Neuronal stem cell (in vitro differentiated cells): ENCODE data around the gene TMEM233.

Experiments used
- DNase-seq: peaks from one replicate; pipeline ENCODE4 v3.0.0-alpha.2; 2013; ENCODE audit warnings: low spot score
- H2AFZ ChIP-seq: one replicate; pipeline ENCODE4 v1.6.1; 2013; ENCODE audit warnings: mild to moderate bottlenecking, low read length, inconsistent platforms
- H2AK5ac ChIP-seq: 2 replicates; pipeline ENCODE4 v1.6.1; 2013; ENCODE audit warnings: low read depth, mild to moderate bottlenecking, inconsistent platforms, low read length, moderate library complexity, mixed read lengths
- H2BK120ac ChIP-seq: 2 replicates; pipeline ENCODE4 v1.6.1; 2013; ENCODE audit warnings: low read depth, mild to moderate bottlenecking, inconsistent platforms, low read length, moderate library complexity, mixed read lengths
- H2BK12ac ChIP-seq: one replicate; pipeline ENCODE4 v1.6.1; 2013; ENCODE audit warnings: low read length, inconsistent platforms
- H2BK15ac ChIP-seq: 2 replicates; pipeline ENCODE4 v1.6.1; 2013; ENCODE audit warnings: mild to moderate bottlenecking, low read length, inconsistent platforms, mixed read lengths
- H2BK5ac ChIP-seq: one replicate; pipeline ENCODE4 v1.6.1; 2013; ENCODE audit warnings: inconsistent platforms, mild to moderate bottlenecking, low read length, moderate library complexity
- H3K14ac ChIP-seq: one replicate; pipeline ENCODE4 v1.6.1; 2013; ENCODE audit warnings: low read length, inconsistent platforms
- H3K18ac ChIP-seq: 2 replicates; pipeline ENCODE4 v1.6.1; 2013; ENCODE audit warnings: low read length, inconsistent platforms
- H3K23ac ChIP-seq: 2 replicates; pipeline ENCODE4 v1.6.1; 2013; ENCODE audit warnings: low read depth, mild to moderate bottlenecking, mixed read lengths, low read length, inconsistent platforms; ENCODE audit not compliant: poor library complexity
- H3K27ac ChIP-seq: replicated peaks from 3 replicates; pipeline ENCODE4 v1.5.1; 2013; ENCODE audit warnings: low read length, inconsistent platforms
- H3K27me3 ChIP-seq, 3 experiments: 2 replicates each; pipeline ENCODE4 v1.6.1; 2013; ENCODE audit warnings: low read length in 3 of 3, mild to moderate bottlenecking in 2 of 3, inconsistent platforms in 1 of 3, low read depth in 1 of 3, mixed read lengths in 1 of 3, moderate library complexity in 1 of 3; ENCODE audit not compliant: control insufficient read depth in 3 of 3, insufficient read depth in 3 of 3
- H3K36me3 ChIP-seq, 2 donors: replicated peaks in 1 of 2; 2 replicates each; pipeline ENCODE4 v1.6.1; 2013; ENCODE audit warnings: low read length in 2 of 2; ENCODE audit not compliant: control insufficient read depth in 2 of 2, insufficient read depth in 2 of 2
- H3K4ac ChIP-seq: 2 replicates; pipeline ENCODE4 v1.6.1; 2013; ENCODE audit warnings: inconsistent platforms, mild to moderate bottlenecking, low read length, moderate library complexity
- H3K4me1 ChIP-seq, 2 donors: 1 replicate in 1 of 2; 2 replicates in 1 of 2; pipeline ENCODE4 v1.6.1; 2013; ENCODE audit warnings: low read length in 2 of 2, low read depth in 1 of 2; ENCODE audit not compliant: control insufficient read depth in 2 of 2, insufficient read depth in 1 of 2
- H3K4me2 ChIP-seq: one replicate; pipeline ENCODE4 v1.6.1; 2013; ENCODE audit warnings: mild to moderate bottlenecking, low read length, inconsistent platforms; ENCODE audit not compliant: insufficient read depth, poor library complexity, severe bottlenecking
- H3K4me3 ChIP-seq, 2 donors: 2 replicates each; pipeline ENCODE4 v1.5.1; 2013; ENCODE audit warnings: low read length in 2 of 2, mild to moderate bottlenecking in 2 of 2, inconsistent platforms in 1 of 2, moderate library complexity in 1 of 2
- H3K79me1 ChIP-seq: one replicate; pipeline ENCODE4 v1.6.1; 2013; ENCODE audit warnings: low read depth, mild to moderate bottlenecking, inconsistent platforms, low read length, moderate library complexity
- H3K9ac ChIP-seq: one replicate; pipeline ENCODE4 v1.6.1; 2013; ENCODE audit warnings: mild to moderate bottlenecking, low read depth, low read length, inconsistent platforms; ENCODE audit not compliant: poor library complexity
- H3K9me3 ChIP-seq, 2 donors: replicated peaks in 1 of 2; 2 replicates each; pipeline versions ENCODE3 to v1.6.1; 2013; ENCODE audit warnings: low read length in 2 of 2, mild to moderate bottlenecking in 2 of 2, inconsistent platforms in 1 of 2, low read depth in 1 of 2, mixed read lengths in 1 of 2, moderate library complexity in 1 of 2; ENCODE audit not compliant: control insufficient read depth in 2 of 2, insufficient read depth in 1 of 2
- H4K8ac ChIP-seq: one replicate; pipeline ENCODE4 v1.6.1; 2013; ENCODE audit warnings: low read depth, mild to moderate bottlenecking, inconsistent platforms, low read length, moderate library complexity
- H4K91ac ChIP-seq: one replicate; pipeline ENCODE4 v1.6.1; 2013; ENCODE audit warnings: low read length, low read depth, mild to moderate bottlenecking, inconsistent platforms; ENCODE audit not compliant: poor library complexity
- WGBS, 2 donors: extraction: QIAGEN DNeasy Blood & Tissue Kit; methylation state at CpG; one replicate each; pipeline ENCODE4 v1.1.7; 2013; ENCODE audit warnings: missing lambda C conversion rate in 2 of 2, mixed read lengths in 1 of 2; ENCODE audit not compliant: insufficient read length in 2 of 2, insufficient replicate concordance in 1 of 2; ENCODE audit errors: extremely low coverage in 2 of 2; 5-methylcytosine and 5-hydroxymethylcytosine counted together

Gene TMEM233

GRCh38 chr12:119674560-119674959, 81.0 kb downstream of the TMEM233 start:
- no peak overlapping the region for H3K9ac ChIP-seq
- H3K4ac ChIP-seq = no peak overlapping the region
- H3K79me1 ChIP-seq = no peaks in the 10 kb centered on the region
- no peak overlapping the region for H3K4me2 ChIP-seq
- H2AK5ac ChIP-seq = no peak overlapping the region
- H3K36me3 ChIP-seq = peaks cover 56 to 98% of the 10 kb centered on the region in 2 donors
- no peak overlapping the region for H3K4me3 ChIP-seq
- WGBS, 2 donors = no CpG with 5 or more reads among the region's 4 CpGs
- no peak overlapping the region for H3K14ac ChIP-seq
- no peak overlapping the region for H2BK12ac ChIP-seq
- no peak overlapping the region for H4K91ac ChIP-seq
- H3K27me3 ChIP-seq = no peaks in the 10 kb centered on the region
- H3K27ac ChIP-seq = no peak overlapping the region
- no peak overlapping the region for H3K18ac ChIP-seq
- H2BK120ac ChIP-seq = no peak overlapping the region
- no peak overlapping the region for H2BK5ac ChIP-seq
- no peak overlapping the region for H3K23ac ChIP-seq
- H4K8ac ChIP-seq = no peak overlapping the region
- no peak for DNase-seq
- no peak overlapping the region for H2AFZ ChIP-seq
- H3K4me1 ChIP-seq = no peaks in the 10 kb centered on the region
- no peak overlapping the region for H2BK15ac ChIP-seq
- no peaks in the 10 kb centered on the region for H3K9me3 ChIP-seq

DNA sequence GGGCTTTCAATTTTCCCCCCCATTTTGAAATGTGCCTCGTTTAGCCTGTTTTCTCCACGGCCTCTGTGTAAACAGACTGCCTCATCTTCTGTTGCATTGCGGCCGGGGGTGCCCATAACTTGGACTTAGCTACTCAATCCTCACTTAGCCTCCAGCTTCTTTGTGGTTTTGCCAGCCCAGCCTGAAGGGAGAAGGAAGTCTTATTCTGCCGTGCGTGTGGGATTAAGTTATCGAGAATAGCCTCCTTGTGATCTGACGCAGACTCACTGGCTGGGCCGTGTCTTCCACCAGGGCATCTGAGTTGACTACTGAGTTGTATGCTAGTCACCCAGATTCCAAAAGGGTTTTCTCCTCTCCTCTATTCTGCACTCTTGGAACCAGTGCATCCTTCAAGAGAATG, 82.4 kb downstream of the TMEM233 start:
- H2AFZ ChIP-seq = no peak overlapping the region
- H3K18ac ChIP-seq = no peak overlapping the region
- H3K4me2 ChIP-seq = no peak overlapping the region
- no peaks in the 10 kb centered on the region for H3K9me3 ChIP-seq
- H3K79me1 ChIP-seq = no peaks in the 10 kb centered on the region
- no peak overlapping the region for H3K9ac ChIP-seq
- no peak overlapping the region for H2BK5ac ChIP-seq
- H3K27ac ChIP-seq = no peak overlapping the region
- H2BK12ac ChIP-seq = no peak overlapping the region
- H4K8ac ChIP-seq = no peak overlapping the region
- H3K4me1 ChIP-seq = no peaks in the 10 kb centered on the region
- H2AK5ac ChIP-seq = no peak overlapping the region
- no peak overlapping the region for H3K4ac ChIP-seq
- no peak for DNase-seq
- H3K27me3 ChIP-seq = no peaks in the 10 kb centered on the region
- no peak overlapping the region for H3K14ac ChIP-seq
- no peak overlapping the region for H3K23ac ChIP-seq
- no peak overlapping the region for H2BK15ac ChIP-seq
- H3K4me3 ChIP-seq = no peak overlapping the region
- H4K91ac ChIP-seq = no peak overlapping the region
- no CpG with 5 or more reads among the region's 9 CpGs for WGBS, 2 donors
- peaks cover 63 to 98% of the 10 kb centered on the region in 2 donors for H3K36me3 ChIP-seq
- no peak overlapping the region for H2BK120ac ChIP-seq

DNA sequence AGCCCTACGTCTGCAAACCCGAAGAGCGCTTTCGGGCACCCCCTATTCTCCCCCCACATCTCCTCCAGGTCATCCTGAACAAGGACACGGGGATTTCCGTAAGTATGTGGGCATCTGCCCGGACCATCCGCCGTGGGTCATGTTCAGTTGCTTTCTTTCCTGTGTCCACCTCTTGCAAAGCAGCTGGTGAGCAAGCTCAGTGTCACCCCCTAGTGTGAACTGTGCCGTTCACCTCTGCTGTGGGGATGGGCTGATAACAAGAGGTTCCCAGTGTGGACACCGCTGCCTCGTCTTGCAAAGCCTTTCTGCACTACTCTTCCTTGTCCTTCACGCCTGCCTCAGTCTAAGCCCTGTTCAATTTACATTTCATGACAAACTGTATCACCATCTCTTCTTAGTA, 83.0 kb downstream of the TMEM233 start:
- Histone ChIP-seq H3K4me1 (no peaks in the 10 kb centered on the region), H3K36me3 (peaks cover 66 to 98% of the 10 kb centered on the region in 2 donors), H4K8ac (no peak overlapping the region), H3K79me1 (no peaks in the 10 kb centered on the region), H2BK120ac (no peak overlapping the region), H3K9me3 (no peaks in the 10 kb centered on the region), H3K14ac (no peak overlapping the region), H3K4me2 (no peak overlapping the region), H3K4ac (no peak overlapping the region), H3K9ac (no peak overlapping the region), H3K18ac (no peak overlapping the region), H4K91ac (no peak overlapping the region), H2BK15ac (no peak overlapping the region), H2AFZ (no peak overlapping the region), H3K23ac (no peak overlapping the region), H2AK5ac (no peak overlapping the region), H3K27ac (no peak overlapping the region), H3K27me3 (no peaks in the 10 kb centered on the region), H2BK12ac (no peak overlapping the region), H3K4me3 (no peak overlapping the region), H2BK5ac (no peak overlapping the region)
- no CpG with 5 or more reads among the region's 13 CpGs for WGBS, 2 donors
- no peak for DNase-seq

DNA sequence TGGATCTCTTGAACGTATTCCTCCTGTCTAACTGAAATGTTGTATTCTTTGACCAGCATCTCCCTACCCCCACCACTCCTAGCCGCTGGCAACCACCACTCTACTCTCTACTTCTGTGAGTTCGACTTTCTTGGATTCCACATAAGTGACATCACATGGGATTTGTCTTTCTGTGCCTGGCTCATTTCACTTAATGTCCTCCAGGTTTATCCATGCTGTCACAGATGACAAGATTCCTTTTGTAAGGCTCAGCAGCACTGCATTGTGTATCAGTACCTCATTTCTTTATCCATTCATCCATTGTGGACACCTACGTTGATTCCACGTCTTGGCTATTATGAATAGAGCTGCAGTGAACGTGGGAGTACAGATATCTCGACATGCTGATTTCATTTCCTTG, 84.9 kb downstream of the TMEM233 start:
- Histone ChIP-seq H3K36me3 (peaks cover 59 to 92% of the 10 kb centered on the region in 2 donors), H4K91ac (no peak overlapping the region), H3K14ac (no peak overlapping the region), H3K27ac (no peak overlapping the region), H3K79me1 (no peaks in the 10 kb centered on the region), H2BK15ac (no peak overlapping the region), H3K4ac (no peak overlapping the region), H3K9me3 (no peaks in the 10 kb centered on the region), H3K18ac (no peak overlapping the region), H3K4me2 (no peak overlapping the region), H2BK120ac (no peak overlapping the region), H3K4me1 (no peaks in the 10 kb centered on the region), H3K23ac (no peak overlapping the region), H3K4me3 (no peak overlapping the region), H3K27me3 (no peaks in the 10 kb centered on the region), H3K9ac (no peak overlapping the region), H2BK5ac (no peak overlapping the region), H2BK12ac (no peak overlapping the region), H4K8ac (no peak overlapping the region), H2AFZ (no peak overlapping the region), H2AK5ac (no peak overlapping the region)
- WGBS, 2 donors = no CpG with 5 or more reads among the region's 7 CpGs
- DNase-seq = no peak
